OCI-LY3 (cell line): ENCODE measurements around the gene MRGPRX4.

Source experiments
- H2AFZ ChIP-seq: fragments of 200-600, 300-600 bp; shearing (Covaris generic); 2 replicates; pipeline ENCODE4 v1.6.0; 2014; ENCODE audit warnings: antibody characterized with exemption, low read depth, low read length
- H3K27ac ChIP-seq: fragments of 200-600, 300-600 bp; sonication (generic); 2 replicates; pipeline ENCODE4 v1.5.1; 2014; ENCODE audit warnings: mild to moderate bottlenecking, low read length, moderate library complexity, mixed read lengths
- H3K27me3 ChIP-seq: fragments of 200-600, 300-600 bp; sonication (generic); 2 replicates; pipeline ENCODE4 v1.6.1; 2014; ENCODE audit warnings: low read depth, low read length, mixed read lengths
- H3K36me3 ChIP-seq: fragments of 200-600, 300-600 bp; sonication (generic); replicated peaks from 2 replicates; pipeline ENCODE3; 2014; ENCODE audit warnings: low read depth, low read length, mixed read lengths
- H3K4me1 ChIP-seq: fragments of 300-600, 200-600 bp; sonication (generic); 2 replicates; pipeline ENCODE4 v1.6.1; 2014; ENCODE audit warnings: low read length, mixed read lengths
- H3K4me2 ChIP-seq: fragments of 200-600, 300-600 bp; sonication (generic); 2 replicates; pipeline ENCODE4 v1.6.1; 2014; ENCODE audit warnings: low read length, mixed read lengths
- H3K4me3 ChIP-seq: fragments of 300-600, 200-600 bp; sonication (generic); 2 replicates; pipeline ENCODE4 v1.5.1; 2014; ENCODE audit warnings: antibody characterized with exemption, mild to moderate bottlenecking, low read length, moderate library complexity
- H3K79me2 ChIP-seq: fragments of 300-600, 200-600 bp; shearing (Covaris generic); 2 replicates; pipeline ENCODE4 v1.6.1; 2014; ENCODE audit warnings: mild to moderate bottlenecking, low read length, mixed read lengths
- H3K9ac ChIP-seq: fragments of 300-600, 200-600 bp; shearing (Covaris generic); 2 replicates; pipeline ENCODE4 v1.6.0; 2014; ENCODE audit warnings: mild to moderate bottlenecking, low read length, moderate library complexity
- H3K9me3 ChIP-seq: fragments of 200-600, 300-600 bp; shearing (Covaris generic); 2 replicates; pipeline ENCODE4 v1.6.1; 2014; ENCODE audit warnings: low read length, mixed read lengths; ENCODE audit not compliant: insufficient read depth
- H4K20me1 ChIP-seq: fragments of 200-600, 300-600 bp; sonication (generic); 2 replicates; pipeline ENCODE4 v1.6.1; 2016; ENCODE audit warnings: low read length, mixed read lengths; ENCODE audit not compliant: insufficient read depth
- EZH2phosphoT487 ChIP-seq: fragments of 200-600 bp; shearing (Covaris generic); IDR thresholded peaks from 2 replicates; pipeline ENCODE4 v1.6.1; 2018; ENCODE audit warnings: antibody characterized with exemption, mixed run types, low read depth
- TF ChIP-seq, protein P1 (sequence below): fragments of 200-600, 300-600 bp; sonication (generic); IDR thresholded peaks from 2 replicates; pipeline ENCODE4 v1.5.1; 2014; ENCODE audit warnings: antibody characterized with exemption, low read length, low read depth

Gene MRGPRX4

DNA sequence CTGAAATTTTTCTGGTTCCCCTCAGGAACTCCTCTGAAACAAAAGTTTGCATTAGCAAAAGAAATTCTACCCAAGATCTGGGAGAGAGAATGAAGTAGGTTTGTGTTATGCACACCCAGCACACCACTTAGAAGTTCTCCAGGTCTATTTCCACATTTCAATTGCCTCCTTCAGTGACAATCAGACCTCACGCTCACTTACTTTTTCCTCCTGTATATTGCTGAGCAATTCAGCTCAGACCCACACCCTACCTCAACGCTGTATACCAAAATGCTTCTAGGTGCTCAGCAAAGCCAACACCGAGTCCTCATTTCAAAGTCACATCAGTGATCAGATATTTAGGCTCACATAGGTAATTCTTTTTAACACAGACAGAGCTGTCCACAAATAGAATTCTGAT lies 21.1 kb upstream of the MRGPRX4 start:
- TF ChIP-seq, protein P1, sequence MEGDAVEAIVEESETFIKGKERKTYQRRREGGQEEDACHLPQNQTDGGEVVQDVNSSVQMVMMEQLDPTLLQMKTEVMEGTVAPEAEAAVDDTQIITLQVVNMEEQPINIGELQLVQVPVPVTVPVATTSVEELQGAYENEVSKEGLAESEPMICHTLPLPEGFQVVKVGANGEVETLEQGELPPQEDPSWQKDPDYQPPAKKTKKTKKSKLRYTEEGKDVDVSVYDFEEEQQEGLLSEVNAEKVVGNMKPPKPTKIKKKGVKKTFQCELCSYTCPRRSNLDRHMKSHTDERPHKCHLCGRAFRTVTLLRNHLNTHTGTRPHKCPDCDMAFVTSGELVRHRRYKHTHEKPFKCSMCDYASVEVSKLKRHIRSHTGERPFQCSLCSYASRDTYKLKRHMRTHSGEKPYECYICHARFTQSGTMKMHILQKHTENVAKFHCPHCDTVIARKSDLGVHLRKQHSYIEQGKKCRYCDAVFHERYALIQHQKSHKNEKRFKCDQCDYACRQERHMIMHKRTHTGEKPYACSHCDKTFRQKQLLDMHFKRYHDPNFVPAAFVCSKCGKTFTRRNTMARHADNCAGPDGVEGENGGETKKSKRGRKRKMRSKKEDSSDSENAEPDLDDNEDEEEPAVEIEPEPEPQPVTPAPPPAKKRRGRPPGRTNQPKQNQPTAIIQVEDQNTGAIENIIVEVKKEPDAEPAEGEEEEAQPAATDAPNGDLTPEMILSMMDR = no peak
- no peak for TF ChIP-seq EZH2phosphoT487
- no peaks in the 10 kb centered on the region for H4K20me1 ChIP-seq
- H3K4me3 ChIP-seq = no peak overlapping the region
- H2AFZ ChIP-seq = no peak overlapping the region
- no peaks in the 10 kb centered on the region for H3K4me1 ChIP-seq
- no peak overlapping the region for H3K27ac ChIP-seq
- H3K9me3 ChIP-seq = no peaks in the 10 kb centered on the region
- H3K4me2 ChIP-seq = no peak overlapping the region
- H3K9ac ChIP-seq = no peak overlapping the region
- H3K79me2 ChIP-seq = no peaks in the 10 kb centered on the region
- peaks cover 40% of the 10 kb centered on the region for H3K27me3 ChIP-seq
- no peaks in the 10 kb centered on the region for H3K36me3 ChIP-seq

DNA sequence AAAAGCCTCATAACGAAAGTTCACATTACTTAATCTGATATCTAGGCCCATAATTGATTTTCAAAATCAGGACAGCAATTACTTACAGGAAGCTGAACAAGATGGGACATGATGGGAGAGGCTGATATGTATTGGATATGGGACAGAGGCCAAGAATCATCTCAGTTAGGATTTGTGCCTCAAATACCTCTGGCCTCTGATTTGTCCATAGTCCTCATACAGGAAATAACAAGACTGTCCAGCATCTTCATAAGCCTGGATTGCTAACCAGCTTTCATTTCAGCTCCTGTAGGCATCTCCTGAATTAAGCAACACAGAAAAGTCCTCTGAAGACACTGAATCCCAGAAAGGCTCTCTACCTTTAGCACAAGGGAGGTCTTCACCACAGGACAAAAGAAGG lies 4.3 kb upstream of the MRGPRX4 start:
- Histone ChIP-seq H4K20me1 (no peaks in the 10 kb centered on the region), H3K9me3 (no peaks in the 10 kb centered on the region), H3K79me2 (no peaks in the 10 kb centered on the region), H3K4me1 (peaks cover 11% of the 10 kb centered on the region), H2AFZ (no peak overlapping the region), H3K36me3 (no peaks in the 10 kb centered on the region), H3K9ac (no peak overlapping the region), H3K27ac (no peak overlapping the region), H3K4me3 (no peak overlapping the region), H3K4me2 (no peak overlapping the region), H3K27me3 (peaks cover 6% of the 10 kb centered on the region; the same call in 1 of the 2 replicates)
- TF ChIP-seq, protein P1 = no peak
- TF ChIP-seq EZH2phosphoT487 = no peak

DNA sequence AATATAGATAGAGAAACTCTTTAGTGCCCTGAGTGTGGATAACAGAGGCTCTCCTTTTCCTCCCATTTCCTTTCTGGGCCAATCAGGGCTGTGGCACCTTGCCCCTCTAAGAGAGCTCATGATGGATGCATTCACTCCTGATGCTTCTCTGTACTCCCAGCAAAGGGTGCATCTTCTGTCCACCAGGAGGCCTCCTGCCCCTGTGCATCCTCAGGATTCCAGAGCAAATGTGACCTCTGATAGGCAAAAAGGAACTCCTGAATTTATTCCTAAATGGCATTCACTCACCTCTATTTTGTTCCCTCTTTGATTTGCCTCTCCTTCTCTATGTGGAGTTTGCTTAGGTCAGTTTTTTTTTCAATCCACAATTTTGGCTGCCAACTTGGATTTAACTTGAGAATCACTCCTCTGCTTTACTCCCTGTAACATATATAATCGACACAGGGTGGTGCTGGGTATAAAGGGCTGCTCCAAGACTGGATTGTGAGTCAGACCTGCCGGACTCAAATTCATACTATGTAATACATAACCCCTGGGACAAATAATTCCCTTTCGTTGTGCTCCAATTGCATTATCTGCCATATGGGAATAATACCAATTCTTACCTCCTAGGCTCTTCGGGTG lies 1.1 kb upstream of the MRGPRX4 start:
- Histone ChIP-seq H2AFZ (no peak overlapping the region), H4K20me1 (no peaks in the 10 kb centered on the region), H3K4me3 (no peak overlapping the region), H3K27me3 (peaks cover 33% of the 10 kb centered on the region), H3K9ac (no peak overlapping the region), H3K9me3 (no peaks in the 10 kb centered on the region), H3K4me2 (no peak overlapping the region), H3K36me3 (no peaks in the 10 kb centered on the region), H3K4me1 (peaks cover 10% of the 10 kb centered on the region), H3K27ac (no peak overlapping the region), H3K79me2 (no peaks in the 10 kb centered on the region)
- TF ChIP-seq, protein P1 = peak; percentile 65
- TF ChIP-seq EZH2phosphoT487 = no peak

DNA sequence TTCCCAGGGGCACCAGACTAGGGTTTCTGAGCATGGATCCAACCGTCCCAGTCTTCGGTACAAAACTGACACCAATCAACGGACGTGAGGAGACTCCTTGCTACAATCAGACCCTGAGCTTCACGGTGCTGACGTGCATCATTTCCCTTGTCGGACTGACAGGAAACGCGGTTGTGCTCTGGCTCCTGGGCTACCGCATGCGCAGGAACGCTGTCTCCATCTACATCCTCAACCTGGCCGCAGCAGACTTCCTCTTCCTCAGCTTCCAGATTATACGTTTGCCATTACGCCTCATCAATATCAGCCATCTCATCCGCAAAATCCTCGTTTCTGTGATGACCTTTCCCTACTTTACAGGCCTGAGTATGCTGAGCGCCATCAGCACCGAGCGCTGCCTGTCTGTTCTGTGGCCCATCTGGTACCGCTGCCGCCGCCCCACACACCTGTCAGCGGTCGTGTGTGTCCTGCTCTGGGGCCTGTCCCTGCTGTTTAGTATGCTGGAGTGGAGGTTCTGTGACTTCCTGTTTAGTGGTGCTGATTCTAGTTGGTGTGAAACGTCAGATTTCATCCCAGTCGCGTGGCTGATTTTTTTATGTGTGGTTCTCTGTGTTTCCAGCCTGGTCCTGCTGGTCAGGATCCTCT lies 709 bp downstream of the MRGPRX4 start:
- Histone ChIP-seq H3K4me1 (peaks cover 10% of the 10 kb centered on the region), H3K27ac (no peak overlapping the region), H3K36me3 (no peaks in the 10 kb centered on the region), H3K27me3 (peaks cover 43% of the 10 kb centered on the region), H3K79me2 (no peaks in the 10 kb centered on the region), H3K4me2 (peak overlapping the region; percentile 70), H3K4me3 (peak overlapping the region; percentile 69), H3K9ac (no peak overlapping the region; the same call in 1 of the 2 replicates), H4K20me1 (no peaks in the 10 kb centered on the region), H3K9me3 (no peaks in the 10 kb centered on the region), H2AFZ (peak overlapping the region; percentile 52; the same call in 1 of the 2 replicates)
- TF ChIP-seq EZH2phosphoT487 = no peak
- TF ChIP-seq, protein P1 = no peak
